Kidney (tissue), 14 donors: Measurements from ENCODE around the gene ADAT3. TPM values are rescaled to one million over a fixed set of nuclear protein-coding genes. Genes with fewer than 3 reads are reported as not detected.

Experiments used
- DNase-seq, 5 donors: peaks; one replicate each; pipeline ENCODE4 v3.0.0-alpha.2; 2013 to 2020
- FAIRE-seq: peaks from 2 replicates; lab custom pipeline; 2012; peaks lifted over from hg19 to GRCh38; lab: Jason Lieb, UNC
- H3K27ac ChIP-seq, 2 donors: one replicate each; pipeline ENCODE4 v1.7.0; 2013; ENCODE audit warnings: low read depth in 2 of 2, low read length in 2 of 2, inconsistent platforms in 1 of 2
- H3K27me3 ChIP-seq: one replicate; pipeline ENCODE4 v1.7.1; 2013; ENCODE audit warnings: low read length, inconsistent platforms; ENCODE audit not compliant: control insufficient read depth, insufficient read depth
- H3K36me3 ChIP-seq, 3 donors: one replicate each; pipeline versions ENCODE4 v1.7.0 to v1.7.1; 2013; ENCODE audit warnings: low read length in 3 of 3, control low read depth in 1 of 3, inconsistent platforms in 1 of 3; ENCODE audit not compliant: insufficient read depth in 3 of 3, control insufficient read depth in 2 of 3
- H3K4me1 ChIP-seq, 3 donors: one replicate each; pipeline versions ENCODE4 v1.7.0 to v1.7.1; 2013; ENCODE audit warnings: low read length in 3 of 3, inconsistent platforms in 1 of 3, low read depth in 1 of 3; ENCODE audit not compliant: control insufficient read depth in 2 of 3, insufficient read depth in 2 of 3
- H3K4me3 ChIP-seq, 3 donors: one replicate each; pipeline versions ENCODE4 v1.7.0 to v1.8.1; 2013; ENCODE audit warnings: low read length in 3 of 3, control low read depth in 1 of 3, inconsistent platforms in 1 of 3
- H3K9ac ChIP-seq, 3 donors: one replicate each; pipeline versions ENCODE4 v1.7.0 to v1.7.1; 2013; ENCODE audit warnings: low read length in 3 of 3, control low read depth in 1 of 3, inconsistent platforms in 1 of 3
- H3K9me3 ChIP-seq, 3 donors: one replicate each; pipeline versions ENCODE4 v1.7.0 to v1.7.1; 2013; ENCODE audit warnings: low read length in 3 of 3, control low read depth in 1 of 3, inconsistent platforms in 1 of 3; ENCODE audit not compliant: control insufficient read depth in 2 of 3, insufficient read depth in 1 of 3
- CTCF ChIP-seq: IDR thresholded peaks from 3 replicates; pipeline ENCODE4 v1.5.1; 2012; ENCODE audit warnings: mild to moderate bottlenecking, moderate library complexity, borderline replicate concordance; ENCODE audit not compliant: insufficient read depth; ENCODE audit errors: extremely low read depth
- intact Hi-C: fragments of 100-400 bp; cut with DNase I; formaldehyde crosslinking; loops from one replicate; pipeline ENCODE4 v1.11.1; 2022
- polyA plus RNA-seq: library from polyadenylated mRNA; stranded (reverse); fragments of 350-450 nt; fragmentation: Illumina TruSeq; extraction: RNeasy Lipid Tissue Mini Kit (QIAGEN cat#74804); gene quantifications from one replicate; pipeline ENCODE4 v1.2.3, GENCODE V29; 2014; ENCODE audit warnings: low read depth, low replicate concordance; ENCODE audit not compliant: insufficient read depth
- total RNA-seq: library from RNA; stranded (reverse); fragmentation: NEBNext Ultra II Directional; extraction: Animal tissue kit (Norgen Biotek cat#: 25700); gene quantifications from one replicate; pipeline ENCODE4 v1.2.1, GENCODE V29; 2021
- donor health status: control.
- donor health status: control.
- donor health status: control.
- donor health status: control.
- donor health status: control.
- donor health status: DM: yes; HTN: yes; CAD: no.
- donor health status: Normal renal cell carcinoma (clear cell type).

ADAT3 gene
- total and polyA plus RNA-seq, 2 donors from 2014 or later, result 6.1 to 10.3 TPM

- no peak overlapping the region for H3K27ac ChIP-seq
- H3K4me3 ChIP-seq, result no peak overlapping the region
- H3K9ac ChIP-seq, result no peak overlapping the region
- H3K4me1 ChIP-seq, result peaks cover 0 to 16% (median 0%) of the 10 kb centered on the region in 3 donors
- no peak for FAIRE-seq
- no peaks in the 10 kb centered on the region for H3K27me3 ChIP-seq
- peaks cover 0 to under 1% (median 0%) of the 10 kb centered on the region in 3 donors for H3K36me3 ChIP-seq
- TF ChIP-seq CTCF, result no peak
- intact Hi-C loops, result no loop called here
- H3K9me3 ChIP-seq, result no peaks in the 10 kb centered on the region
- DNase-seq, result no peak
These were observed 7.7 kb downstream of the ADAT3 start for GRCh38 chr19:1912760-1913505.

- FAIRE-seq, result no peak
- no peak overlapping the region for H3K4me3 ChIP-seq
- peaks cover 0 to 3% (median 0%) of the 10 kb centered on the region in 3 donors for H3K36me3 ChIP-seq
- no peak for TF ChIP-seq CTCF
- intact Hi-C loops, result no loop called here
- no peaks in the 10 kb centered on the region for H3K27me3 ChIP-seq
- H3K9me3 ChIP-seq, result no peaks in the 10 kb centered on the region
- peak overlapping the region in 1 of 2 donors; percentile 37 for H3K27ac ChIP-seq
- no peak overlapping the region for H3K9ac ChIP-seq
- peaks cover 0 to 12% (median 0%) of the 10 kb centered on the region in 3 donors for H3K4me1 ChIP-seq
- peak in 4 of 5 donors; percentile 21 to 94 (median 42) for DNase-seq
These were observed 8.8 kb downstream of the ADAT3 start for GRCh38 chr19:1913781-1914577.

GRCh38 chr19:1914826-1915341 lies 9.7 kb downstream of the ADAT3 start:
- FAIRE-seq (no peak), DNase-seq (no peak)
- Histone ChIP-seq H3K27me3 (no peaks in the 10 kb centered on the region), H3K27ac (no peak overlapping the region), H3K9ac (no peak overlapping the region), H3K9me3 (no peaks in the 10 kb centered on the region), H3K4me1 (peaks cover 0 to 7% (median 0%) of the 10 kb centered on the region in 3 donors), H3K36me3 (peaks cover 0 to 3% (median 0%) of the 10 kb centered on the region in 3 donors), H3K4me3 (no peak overlapping the region)
- no peak for TF ChIP-seq CTCF
- intact Hi-C loops, result no loop called here
